GM21360 (cell line): ENCODE data around the gene LAMTOR4.

ENCODE experiments used
- ATAC-seq: cut with Tn5 transposase; IDR thresholded peaks from one replicate; pipeline ENCODE4 v1.9.1; 2021; ENCODE audit warnings: mild to moderate bottlenecking, moderate library complexity; ENCODE audit not compliant: unreplicated experiment

LAMTOR4 gene

DNA sequence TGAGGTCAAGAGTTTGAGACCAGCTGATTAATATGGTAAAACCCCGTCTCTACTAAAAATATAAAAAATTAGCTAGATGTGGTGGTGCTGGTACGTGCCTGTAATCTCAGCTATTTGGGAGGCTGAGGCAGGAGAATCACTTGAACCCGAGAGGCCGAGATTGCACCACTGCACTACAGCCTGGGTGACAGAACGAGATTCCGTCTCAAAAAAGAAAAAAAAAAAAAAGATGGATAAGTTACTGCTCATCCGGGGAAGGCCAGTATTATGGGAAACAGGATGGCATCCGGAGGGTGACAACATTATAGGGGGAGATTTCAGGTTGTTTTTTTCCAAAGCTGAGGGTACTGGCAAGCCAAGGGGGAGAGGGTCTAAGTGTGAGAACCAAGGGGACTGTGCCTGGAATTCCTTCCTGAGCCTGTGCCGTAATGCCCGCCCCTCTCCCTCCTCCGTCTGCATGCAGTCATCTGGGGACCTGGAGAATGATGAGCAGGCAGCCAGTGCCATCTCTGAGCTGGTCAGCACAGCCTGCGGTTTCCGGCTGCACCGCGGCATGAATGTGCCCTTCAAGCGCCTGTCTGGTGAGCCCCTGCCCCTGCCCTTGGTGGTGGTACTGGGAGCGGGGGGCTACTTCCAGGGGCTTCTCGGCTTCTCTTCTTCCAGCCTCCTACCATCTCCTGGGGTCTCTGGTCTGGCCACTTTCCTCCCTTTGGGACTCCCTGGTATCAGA, 4.4 kb downstream of the LAMTOR4 start:
- no peak for ATAC-seq

DNA sequence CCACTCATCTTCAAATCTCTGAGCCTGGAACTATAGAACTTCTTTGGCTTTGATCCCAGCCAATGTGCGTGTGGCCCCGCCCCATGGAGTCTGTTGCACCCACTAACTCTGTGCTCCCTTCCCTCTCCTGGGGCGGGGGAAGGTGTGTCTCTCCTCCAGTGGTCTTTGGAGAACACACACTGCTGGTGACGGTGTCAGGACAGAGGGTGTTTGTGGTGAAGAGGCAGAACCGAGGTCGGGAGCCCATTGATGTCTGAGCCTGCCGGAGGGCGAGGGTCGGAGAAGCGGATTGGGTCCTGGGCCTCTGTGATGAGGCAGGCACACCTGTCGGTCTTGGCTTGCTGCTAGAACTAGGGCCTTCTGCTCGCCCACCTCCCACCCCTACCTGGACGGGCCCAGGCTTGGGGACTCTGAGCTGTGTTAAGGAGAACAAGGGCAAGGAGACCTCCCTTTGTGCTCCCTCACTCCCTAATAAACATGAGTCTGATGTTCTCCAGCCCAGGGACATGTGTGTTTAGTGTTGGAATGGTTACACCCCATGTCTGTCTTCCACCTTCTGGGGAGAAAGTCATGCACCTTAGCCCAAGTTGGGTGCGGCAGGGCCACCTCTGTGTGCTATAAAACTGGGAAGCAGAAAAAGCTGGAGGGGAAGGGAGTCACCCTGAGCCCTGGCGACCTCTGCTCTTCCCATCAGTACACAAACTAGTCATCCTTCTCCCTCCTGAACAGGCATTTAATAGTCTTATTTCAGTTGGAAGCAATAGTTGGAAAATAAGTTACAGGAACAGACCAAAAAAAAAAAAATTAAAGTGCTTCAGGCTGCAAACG, 5.2 kb downstream of the LAMTOR4 start:
- no peak for ATAC-seq

DNA sequence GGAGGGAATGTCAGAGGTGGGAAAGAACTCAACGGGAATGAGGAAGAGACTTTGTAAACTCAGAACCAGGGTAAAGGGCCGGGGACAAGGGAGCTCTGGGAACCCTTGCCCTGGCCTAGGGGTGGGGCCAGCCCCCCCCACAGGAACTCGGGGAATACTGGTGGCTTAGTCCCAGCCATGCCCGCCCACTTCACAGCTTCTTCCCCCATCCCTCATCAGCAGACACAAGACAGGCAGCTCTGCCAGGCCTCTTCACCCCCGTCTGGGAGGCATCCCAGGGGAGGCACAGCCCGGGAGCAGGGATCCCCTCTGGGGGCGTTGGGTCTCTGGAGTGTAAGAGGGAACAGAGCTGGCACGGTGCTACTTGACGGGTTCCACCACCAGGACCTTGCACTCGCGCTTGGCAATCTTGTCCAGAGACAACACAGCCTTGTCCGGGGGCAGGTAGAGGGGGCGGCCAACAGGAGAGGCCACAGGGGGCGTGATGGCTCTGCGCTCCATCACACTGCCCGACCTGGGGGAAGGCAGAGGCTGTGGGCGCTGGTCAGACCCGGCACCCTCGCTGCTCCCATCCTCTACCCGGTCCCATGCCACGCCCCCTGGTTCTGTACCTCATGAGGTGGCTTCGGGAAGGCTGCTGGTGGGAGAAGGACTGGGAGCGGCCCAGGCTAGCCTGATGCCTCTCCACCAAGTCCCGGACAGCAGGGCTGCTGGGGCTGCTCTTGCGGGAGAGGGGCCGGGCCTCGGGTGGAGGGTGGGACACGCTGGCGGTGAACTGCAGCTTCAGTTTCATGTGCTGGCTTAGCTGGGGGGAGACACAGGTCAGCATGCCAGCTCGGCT, 6.2 kb downstream of the LAMTOR4 start:
- no peak for ATAC-seq

DNA sequence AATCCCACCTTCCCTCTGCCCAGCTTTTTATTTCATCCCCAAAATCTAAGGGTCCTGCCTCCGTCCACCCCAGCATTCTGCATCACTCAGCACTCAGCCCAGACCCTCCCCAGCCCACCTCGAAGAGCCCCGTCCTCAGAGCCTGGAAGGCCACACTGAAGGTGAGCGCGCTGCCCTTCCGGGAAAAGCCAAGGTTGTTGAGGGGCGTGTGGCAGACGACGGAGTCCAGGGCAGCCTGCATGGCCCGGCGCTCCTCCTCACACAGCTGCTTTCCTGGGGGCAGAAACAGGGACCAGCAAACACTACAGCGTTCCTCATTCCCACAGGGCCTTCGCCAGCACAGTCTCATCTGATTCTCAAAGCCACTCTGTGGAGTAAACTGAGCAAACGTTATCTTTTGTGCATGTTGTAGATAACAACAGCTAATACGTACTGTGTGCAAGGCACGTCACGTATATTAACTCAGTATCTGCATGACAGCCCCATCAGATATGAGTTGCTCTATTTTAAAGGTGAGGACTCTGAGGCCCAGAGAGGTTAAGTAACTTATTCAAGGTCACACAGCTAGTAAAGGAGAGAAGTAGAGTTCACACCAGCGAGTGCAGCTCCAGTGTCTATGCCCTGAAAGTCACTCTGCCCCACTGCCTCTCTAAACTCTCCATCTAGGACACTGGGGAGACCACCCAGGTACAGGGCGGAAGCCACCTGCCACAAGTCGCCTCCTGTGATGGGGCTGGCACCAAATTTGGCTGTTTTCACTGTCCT, 7.0 kb downstream of the LAMTOR4 start:
- ATAC-seq: no peak

DNA sequence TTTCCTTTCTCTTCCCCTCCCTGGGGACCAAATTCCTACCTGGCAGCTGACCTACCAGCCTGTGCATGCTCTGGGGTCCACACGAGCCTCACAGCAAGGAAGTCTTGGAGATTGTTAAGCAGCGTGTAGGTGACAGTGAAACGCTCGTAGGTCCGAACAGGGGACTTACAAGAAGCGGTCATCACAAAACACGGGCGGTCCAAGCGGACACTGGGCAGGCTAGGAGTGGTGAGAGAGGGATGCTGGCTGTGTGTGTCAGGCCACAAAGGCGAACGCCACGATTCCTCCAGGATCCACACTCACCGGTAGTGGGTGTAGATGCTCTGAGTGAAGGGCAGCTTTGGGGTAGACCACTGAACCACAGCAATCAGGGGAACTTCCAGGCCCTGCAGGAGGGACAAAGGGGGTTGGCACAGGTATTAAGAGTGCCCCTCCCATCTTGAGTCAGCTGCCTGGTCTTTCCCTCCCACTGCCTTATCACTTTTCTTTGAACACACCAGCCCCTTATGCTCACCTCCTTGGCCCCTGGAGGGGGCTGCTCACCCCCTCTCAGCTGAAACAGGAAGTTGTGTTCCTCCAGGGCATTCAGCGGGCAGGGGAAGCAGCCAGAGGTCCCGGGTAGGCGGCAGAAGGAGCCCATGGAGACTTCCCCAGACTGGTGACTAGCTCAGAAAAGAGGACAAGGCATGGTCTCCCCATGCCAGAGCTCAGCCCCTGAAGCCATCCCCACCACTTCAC, 7.8 kb downstream of the LAMTOR4 start:
- no peak for ATAC-seq

DNA sequence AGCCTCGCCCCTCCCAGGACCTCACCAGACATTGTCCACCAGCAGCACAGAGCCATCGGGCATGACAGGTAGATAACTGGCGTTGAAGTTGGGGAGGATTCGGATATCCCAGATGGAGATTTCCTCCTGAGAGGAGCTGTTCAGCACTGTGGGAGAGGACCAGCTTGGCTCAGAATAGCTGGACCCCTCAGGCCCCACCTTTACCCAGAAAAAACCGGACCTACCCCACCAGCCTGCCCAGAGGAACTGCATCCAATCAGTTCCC, 8.3 kb downstream of the LAMTOR4 start:
- ATAC-seq: no peak

DNA sequence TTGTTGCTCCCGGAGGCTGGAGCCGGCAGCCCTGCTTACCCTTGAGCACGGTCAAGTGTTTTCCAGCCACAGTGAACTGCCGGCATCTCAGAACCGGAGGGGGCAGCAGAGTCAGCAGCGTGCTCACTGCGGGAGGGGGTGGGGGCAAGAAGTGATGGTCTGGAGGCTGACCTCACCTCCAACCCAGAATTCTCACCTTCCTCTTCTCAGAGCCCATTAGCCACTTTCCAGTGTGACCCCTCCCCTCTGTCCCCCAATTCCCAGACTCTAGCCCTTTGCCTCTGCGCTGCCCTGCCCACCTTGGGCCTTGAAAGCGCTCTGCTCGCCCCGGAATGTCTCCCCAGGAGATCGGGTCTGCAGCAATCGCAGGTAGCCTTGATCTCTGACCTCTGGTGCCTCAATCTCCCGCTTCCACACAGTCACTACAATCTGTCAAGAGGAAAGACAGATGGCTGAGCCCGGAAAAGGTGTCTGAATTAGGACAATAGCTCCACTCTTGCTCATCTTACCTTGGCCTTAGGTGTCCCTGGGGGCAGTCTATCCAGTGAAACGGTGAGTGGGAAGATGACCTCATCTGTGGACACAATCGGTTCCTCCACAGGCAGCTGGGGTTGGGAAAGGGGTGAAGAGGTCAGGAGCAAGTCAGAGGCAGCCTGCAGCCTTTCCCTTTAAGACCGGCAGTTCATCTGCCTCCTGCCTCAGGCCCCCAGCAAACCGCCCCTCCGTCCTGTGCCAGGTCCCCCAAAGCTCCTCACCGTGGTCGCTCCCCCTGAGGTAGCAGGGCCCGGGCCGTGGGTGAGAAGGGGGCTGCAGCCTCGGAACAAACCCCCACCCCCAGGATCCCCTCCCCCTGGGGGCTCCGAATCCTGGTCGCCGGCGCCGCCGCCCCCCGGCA, 8.9 kb downstream of the LAMTOR4 start:
- no peak for ATAC-seq

DNA sequence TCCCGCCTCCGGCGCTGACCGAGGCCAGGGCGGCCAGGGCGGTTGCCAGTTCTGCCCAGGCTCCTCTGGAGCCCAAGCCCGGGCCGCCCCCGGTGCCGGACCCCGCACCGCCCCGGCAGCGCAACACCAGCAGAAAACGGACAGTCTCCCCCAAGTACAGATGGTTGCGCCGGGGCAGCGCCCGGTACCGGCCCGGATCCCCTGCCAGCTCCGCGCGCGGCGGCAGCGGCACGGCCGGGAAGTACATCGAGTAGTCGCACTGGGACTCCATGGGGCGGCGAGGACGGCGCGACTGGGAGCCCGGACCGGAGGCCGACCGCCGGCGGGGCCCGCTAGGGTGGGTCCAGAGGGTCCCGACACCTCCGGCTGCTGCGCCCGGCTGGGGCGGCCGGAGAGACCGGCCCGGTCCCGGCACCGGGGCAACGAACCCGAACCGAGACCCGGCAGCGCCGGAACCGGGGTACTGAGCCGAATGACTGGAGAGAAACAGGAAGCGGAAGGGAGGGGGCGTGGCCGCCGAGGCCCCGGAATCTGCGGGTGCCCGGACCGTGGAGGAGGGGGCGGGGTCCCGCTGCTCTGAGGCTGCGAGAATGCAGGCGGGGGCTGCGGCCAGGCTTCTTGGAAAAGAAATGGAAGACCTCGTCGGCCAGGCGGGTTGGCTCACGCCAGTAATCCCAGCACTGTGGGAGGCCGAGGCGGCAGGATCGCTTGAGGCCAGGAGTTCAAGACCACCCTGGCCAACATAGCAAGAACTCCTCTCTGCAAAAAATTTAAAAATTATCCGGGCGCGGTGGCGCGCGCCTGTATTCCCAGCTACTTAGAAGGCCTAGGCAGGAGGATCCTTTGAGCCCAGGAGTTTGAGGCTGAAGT, 9.7 kb downstream of the LAMTOR4 start, which contains the start of gene TRAPPC14:
TRAPPC14 (minus strand) TSS at position 495 of the 870 bp plus-strand sequence; CDS start at position 271, 224 bp downstream.
- peak; percentile 45 for ATAC-seq

DNA sequence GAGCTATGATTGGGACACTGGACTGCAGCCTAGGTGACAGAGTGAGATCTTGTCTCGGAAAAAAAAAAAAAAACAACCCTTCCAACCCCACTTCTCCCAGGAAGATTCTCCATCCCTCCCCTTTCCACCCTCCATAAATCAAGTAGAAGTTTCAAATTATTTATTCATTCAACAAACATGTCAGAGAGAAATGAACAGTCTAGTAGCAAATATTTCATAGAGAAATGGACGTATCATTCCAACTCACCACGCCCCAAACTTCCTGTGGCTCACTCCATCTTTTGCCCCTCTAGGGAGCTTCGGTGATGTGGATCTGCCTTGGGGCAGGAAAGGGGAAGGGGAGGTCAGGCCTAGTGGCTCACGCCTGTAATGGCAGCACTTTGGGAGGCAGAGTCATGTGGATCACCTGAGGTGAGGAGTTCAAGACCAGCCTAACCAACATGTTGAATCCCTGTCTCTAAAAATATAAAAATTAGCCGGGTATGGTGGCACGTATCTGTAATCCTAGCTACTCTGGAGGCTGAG, 10.4 kb downstream of the LAMTOR4 start:
- ATAC-seq: no peak

DNA sequence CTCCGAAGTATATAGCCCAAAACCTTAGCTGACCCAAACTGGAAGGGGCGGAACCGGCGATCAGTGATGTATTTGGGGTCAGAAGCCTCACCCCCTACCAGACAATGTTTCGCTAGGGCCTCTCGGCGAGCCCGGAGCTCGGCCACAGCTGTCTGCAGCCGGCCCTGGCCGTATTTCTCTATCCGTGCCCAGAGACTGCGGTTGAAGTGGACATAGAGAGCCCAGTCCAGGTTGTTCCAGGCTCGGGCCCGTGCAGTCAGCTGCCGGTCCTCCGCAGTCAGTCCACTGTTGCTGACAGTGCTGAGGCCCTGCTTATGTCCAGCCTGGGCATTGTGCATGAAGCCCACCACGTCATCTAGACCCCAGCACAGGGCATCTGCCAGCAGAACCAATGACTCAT, 11.3 kb downstream of the LAMTOR4 start:
- no peak for ATAC-seq

DNA sequence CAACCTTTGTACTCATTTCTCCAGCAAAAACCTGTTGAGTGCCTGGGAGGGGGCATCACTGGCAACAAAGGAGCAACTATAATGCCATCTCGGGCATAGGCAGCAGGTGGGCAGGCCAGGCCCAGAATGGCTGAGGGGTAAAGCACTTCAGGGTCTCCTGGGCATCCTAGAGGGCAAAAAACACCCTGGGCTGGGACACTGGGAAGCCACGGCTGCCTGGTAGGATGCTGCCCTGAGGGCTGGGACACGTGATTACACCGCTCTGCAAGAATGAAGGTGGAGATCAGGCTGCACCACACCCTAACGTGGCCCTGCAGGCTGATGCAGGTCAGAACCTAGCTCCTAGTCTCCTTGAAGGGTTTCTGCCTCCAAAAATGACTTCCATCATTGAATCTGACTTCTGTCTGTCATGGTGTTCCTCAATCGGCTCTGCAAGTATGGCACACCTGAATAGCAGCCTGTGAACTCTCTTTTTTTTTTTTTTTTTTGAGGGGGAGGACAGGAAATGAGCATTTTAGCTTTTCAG, 14.4 kb downstream of the LAMTOR4 start:
- no peak for ATAC-seq

DNA sequence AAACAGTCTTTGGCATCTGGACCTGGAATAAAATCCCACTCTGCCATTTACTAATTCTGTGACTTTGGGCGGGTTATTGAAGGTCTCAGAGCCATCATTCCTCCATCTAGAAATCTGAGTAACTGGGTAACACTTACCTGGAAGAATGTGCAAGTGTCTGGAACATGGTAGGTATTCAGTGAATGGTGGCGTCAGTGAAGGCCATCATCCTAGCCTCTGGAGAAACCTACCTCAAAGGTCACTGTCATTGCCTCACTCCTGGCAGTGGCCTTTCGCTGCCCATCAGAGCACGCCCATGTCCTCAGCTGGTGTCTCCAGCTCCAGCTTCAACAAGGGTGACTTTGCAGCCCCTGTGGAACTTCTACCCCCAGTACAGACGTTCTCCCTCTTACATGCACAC, 15.2 kb downstream of the LAMTOR4 start:
- no peak for ATAC-seq

DNA sequence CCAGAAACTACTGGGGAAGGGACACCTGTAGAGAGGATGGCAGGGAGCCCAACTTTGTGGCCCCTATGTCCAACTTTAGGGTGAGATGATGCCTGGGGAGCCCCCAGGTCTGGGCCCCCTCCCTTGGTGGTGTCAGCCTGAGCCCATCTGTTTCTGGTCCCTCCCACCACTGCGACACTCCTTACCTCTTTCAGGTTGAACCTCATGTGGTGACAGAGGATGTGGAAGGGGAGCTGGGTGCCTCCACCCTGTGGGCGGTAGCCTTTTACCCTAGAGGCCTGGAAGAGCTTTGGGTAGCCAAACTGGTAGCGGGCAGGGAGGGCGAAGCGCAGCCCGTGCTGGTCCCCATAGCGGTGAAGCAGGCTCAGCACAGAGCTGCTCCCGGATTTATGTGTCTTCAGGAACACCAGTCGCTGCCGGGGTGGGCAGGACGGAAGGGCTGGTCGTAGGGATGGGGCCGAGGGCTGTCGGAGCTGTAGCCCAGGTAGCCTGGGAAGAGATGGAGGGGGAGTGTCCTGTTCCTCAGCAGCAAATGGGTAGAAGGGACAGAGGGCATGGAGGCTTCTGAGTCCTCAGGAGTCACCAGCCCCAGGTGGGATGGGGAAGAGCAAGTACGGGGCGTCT, 17.7 kb downstream of the LAMTOR4 start:
- no peak for ATAC-seq

DNA sequence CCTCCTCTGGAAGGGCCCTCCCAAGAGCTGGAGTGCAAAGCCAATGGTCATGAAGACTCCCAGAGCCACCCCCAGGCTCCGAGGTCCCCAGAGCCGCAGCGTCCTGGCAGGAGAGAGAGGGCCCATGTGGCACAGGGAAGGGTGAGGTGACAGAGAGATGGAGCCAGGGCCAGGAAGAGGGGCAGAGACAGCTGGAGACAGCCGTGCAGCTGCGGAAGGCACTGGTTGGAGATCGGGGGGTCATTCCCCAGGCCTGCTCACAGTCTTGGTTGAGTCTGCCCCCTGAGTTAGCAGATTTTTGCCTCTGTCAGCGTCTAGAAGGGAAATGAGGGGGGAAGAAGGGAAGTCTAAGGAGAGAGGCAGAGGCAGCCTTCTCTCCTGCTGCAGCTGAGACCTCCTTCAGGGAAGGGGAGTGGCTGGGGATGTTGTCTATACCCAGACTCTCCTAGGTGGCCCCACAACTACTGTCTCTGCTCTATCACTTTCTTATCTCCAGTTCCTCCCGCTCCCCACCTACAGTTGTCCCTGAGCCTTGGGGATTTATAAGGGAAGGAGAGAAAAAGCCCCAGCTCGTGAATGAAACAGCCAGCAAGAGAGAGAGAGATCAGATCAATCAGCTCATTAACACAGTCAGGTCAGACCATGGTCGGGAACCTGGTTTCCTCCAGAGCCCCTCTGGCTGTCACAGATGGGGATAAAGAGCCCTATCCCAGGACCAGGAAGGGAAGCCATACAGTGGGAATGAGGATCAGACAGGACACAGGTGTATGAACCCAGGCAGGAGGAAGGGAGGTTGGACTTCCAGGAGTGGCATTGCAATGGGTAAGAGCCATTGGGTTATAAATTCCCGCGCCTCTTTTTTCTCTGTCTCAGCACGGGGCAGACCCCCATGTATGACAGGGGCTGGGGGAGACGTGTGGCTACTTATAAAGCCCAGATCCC, 18.5 kb downstream of the LAMTOR4 start:
- ATAC-seq: no peak

DNA sequence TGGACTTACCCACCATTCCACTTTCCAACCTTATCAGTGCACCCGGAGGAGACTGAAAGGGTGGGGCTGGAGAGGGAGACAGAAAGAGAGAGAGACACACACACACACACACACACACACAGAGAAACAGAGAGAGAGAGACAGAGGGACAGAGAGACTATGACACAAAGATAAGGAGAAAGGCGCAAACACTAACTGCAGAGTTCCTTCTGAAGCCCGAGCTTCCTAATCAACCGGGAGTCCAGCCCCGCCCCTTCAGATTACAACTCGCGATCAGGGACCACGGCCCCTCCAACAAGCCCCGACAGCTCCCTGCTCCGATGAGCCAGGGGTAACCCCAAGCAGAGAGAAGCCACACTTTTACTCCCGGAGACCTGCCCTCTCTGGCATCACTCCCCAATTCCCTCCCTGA, 19.2 kb downstream of the LAMTOR4 start:
- ATAC-seq: no peak
